HS-5 (cell line): ENCODE measurements around the gene C20orf202.

ENCODE experiments used
- DNase-seq: peaks from one replicate; pipeline ENCODE4 v3.0.0-alpha.2; 2012; ENCODE audit warnings: low read depth

The C20orf202 gene

GRCh38 chr20:1184638-1185315 is 18.5 kb upstream of the C20orf202 start, which contains the start of gene TMEM74B:
TMEM74B (minus strand) TSS chr20:1184981; CDS start chr20:1183801, 1,180 bp downstream.
- DNase-seq, result no peak

- DNase-seq, result no peak
Observed at GRCh38 chr20:1185316-1185741, 17.9 kb upstream of the C20orf202 start.

- no peak for DNase-seq
Observed at GRCh38 chr20:1185790-1186334, 17.4 kb upstream of the C20orf202 start.

GRCh38 chr20:1186367-1186991 is 16.8 kb upstream of the C20orf202 start:
- DNase-seq, result no peak

- no peak for DNase-seq
Observed at GRCh38 chr20:1187605-1188171, 15.6 kb upstream of the C20orf202 start.

- no peak for DNase-seq
Observed at GRCh38 chr20:1188347-1188746, 14.9 kb upstream of the C20orf202 start.

GRCh38 chr20:1189827-1190226 is 13.4 kb upstream of the C20orf202 start:
- no peak for DNase-seq

GRCh38 chr20:1190847-1191246 is 12.4 kb upstream of the C20orf202 start:
- DNase-seq, result no peak

- DNase-seq, result no peak
Observed at GRCh38 chr20:1191299-1191698, 12.0 kb upstream of the C20orf202 start.

GRCh38 chr20:1195226-1195625 is 8.0 kb upstream of the C20orf202 start:
- no peak for DNase-seq

GRCh38 chr20:1196634-1197033 is 6.6 kb upstream of the C20orf202 start:
- no peak for DNase-seq

GRCh38 chr20:1197801-1198200 is 5.5 kb upstream of the C20orf202 start:
- no peak for DNase-seq

GRCh38 chr20:1198751-1199150 is 4.5 kb upstream of the C20orf202 start:
- no peak for DNase-seq

- no peak for DNase-seq
Observed at GRCh38 chr20:1199212-1199873, 3.9 kb upstream of the C20orf202 start.

GRCh38 chr20:1199964-1200363 is 3.3 kb upstream of the C20orf202 start:
- no peak for DNase-seq

GRCh38 chr20:1203630-1204029 is 376 bp downstream of the C20orf202 start:
- no peak for DNase-seq

- no peak for DNase-seq
Observed at GRCh38 chr20:1204113-1204512, 859 bp downstream of the C20orf202 start.

GRCh38 chr20:1204576-1204975 is 1.3 kb downstream of the C20orf202 start:
- no peak for DNase-seq

- DNase-seq, result no peak
Observed at GRCh38 chr20:1205802-1206201, 2.5 kb downstream of the C20orf202 start.

- DNase-seq, result no peak
Observed at GRCh38 chr20:1206366-1207148, 3.3 kb downstream of the C20orf202 start.

GRCh38 chr20:1207293-1207878 is 4.1 kb downstream of the C20orf202 start:
- DNase-seq, result no peak
